Bone marrow (tissue), 2 donors: ENCODE results near the gene PLEKHH2.

Source experiments
- DNase-seq, 2 donors: peaks; one replicate each; lab custom pipeline; 2025; lab: John Stamatoyannopoulos, UW

The PLEKHH2 gene

DNA sequence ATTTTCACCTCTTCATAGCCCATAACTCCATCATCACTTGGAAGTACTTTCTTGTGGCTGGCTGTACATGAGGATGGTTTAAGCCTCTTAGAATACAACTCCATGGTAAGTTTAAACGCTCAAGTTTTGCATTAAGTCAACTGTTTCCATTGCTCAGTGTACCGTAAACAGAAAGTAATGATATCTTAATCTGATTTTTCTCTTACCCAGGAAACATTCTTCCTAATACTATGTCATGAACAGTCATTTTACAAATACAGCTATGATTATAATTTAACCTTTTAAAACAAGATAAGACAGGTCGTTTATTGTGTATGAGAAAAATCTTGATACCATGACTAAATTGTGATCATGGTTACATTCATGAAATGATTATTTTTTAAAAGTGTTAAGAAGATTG lies 125.2 kb downstream of the PLEKHH2 start:
- DNase-seq: no peak

DNA sequence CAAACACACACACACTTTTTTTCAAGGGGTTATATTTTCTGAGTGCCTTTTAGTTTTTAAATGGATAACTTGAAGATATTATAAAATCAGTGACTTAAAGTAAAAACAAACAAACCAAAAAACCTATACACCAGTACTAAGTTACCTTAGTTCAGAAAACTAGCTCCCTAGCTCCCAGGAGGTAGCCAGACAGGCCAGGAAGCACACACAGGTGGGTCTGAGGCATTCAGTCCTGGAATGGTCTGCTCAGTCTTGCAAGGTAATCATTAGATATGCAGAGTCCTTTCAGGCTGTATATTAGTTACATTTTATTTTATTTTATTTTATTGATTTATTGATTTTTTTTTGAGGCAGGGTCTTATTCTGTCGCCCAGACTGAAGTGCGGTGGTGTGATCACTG lies 126.0 kb downstream of the PLEKHH2 start:
- no peak for DNase-seq

DNA sequence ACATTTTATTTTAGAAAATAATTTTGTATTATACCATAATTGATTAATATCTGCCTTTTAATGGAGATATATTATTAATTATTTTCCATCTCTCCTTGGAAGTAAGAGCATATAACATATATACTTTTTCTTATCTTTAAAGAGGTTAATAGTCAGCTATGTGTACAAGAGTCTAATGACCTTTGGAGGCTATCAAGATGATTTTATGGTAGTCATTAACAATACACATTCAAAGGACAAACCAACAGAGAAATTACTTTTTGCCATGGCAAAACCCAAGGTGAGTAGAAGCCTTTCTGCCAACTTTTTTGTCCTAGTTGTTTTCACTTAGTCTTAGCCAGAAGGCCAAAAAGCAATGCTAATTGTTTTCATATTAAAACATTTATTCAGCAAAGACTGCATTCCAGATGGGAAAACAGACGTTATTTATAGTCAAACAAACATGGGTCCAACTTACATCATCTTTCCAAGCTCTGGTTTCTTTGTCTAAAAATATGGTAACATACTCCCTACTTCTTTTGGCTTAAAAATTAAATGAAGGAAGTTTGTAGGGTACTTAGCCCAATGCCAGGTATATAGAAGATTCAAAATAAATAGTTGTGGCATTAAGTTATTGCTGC lies 127.1 kb downstream of the PLEKHH2 start:
- no peak for DNase-seq

DNA sequence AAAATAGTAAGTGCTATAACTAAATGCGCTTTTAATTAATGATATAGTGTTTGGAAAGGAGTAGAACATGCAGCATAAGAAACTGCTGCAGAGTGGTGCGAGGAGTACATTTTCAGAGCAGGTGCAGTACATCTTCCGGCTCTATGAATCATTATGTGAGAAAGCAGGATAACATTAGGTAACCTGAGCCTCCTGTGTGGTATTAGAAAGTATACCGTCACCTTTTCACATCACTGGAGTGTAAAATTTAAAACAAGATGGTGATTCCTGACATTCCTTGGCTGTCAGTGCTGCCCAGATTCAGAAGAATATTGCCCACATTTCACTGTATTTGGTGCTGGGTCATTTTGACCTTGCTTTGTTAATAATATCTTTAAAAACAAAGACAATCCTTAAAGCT lies 128.9 kb downstream of the PLEKHH2 start:
- DNase-seq: no peak

DNA sequence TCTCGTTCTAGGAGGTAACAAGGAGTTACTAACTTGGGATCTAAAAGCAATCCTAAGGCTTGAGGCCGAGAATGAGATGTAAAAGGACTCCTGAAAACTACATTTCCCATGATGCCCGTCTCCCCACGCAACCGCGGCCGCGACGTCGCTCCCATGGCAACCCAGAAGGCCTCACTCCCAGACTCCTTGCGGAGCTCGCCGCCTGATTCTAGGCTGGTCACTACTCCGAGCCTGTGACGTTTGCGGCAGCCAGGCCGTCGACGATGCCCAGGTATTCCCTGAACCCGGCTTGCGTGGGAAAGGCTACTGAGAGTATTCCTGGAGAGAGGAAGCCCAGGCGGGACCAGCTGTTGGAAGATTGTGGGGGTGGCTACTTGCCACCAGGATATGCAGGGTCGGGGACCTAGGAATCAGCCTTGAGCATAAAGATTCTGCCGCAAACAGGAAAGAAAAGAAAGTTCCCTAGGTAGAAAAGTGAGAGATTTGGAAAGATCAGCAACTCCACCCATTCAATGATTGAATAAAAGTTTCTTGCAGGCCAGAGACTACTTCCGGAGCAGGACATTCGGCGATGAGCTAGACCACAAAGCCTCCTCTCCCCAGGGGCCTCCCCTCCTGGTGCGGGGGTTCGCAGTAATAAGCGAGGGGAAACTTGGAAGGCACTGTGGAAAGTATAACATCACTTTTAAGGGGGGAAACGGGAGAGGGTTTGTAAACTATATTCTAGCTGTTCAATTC lies 137.0 kb downstream of the PLEKHH2 start, which contains the start of gene DYNC2LI1:
TSS of gene DYNC2LI1 (plus strand) at position 164 of the 738 bp plus-strand sequence. CDS start at position 264, 100 bp downstream.
- peak; percentile 68 to 81 for DNase-seq

DNA sequence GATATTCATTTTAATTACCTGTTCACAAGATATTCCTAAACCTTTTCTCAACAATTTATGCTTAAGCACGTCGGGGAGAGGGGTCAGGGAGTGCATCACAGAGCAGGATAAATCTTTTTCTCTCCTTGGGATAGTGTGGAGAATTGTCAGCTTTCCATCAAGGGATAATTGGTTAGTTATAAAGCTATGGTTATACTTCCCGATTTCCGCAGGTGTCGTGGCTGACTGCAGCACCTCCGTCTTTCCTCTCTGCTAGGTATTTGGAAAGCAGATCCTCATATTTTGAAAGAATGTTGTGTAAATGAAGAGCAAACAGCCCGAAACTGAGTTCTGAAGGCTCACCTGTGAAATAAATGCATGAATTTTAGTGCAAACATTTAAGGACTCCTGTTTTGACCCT lies 137.6 kb downstream of the PLEKHH2 start:
- DNase-seq: no peak

DNA sequence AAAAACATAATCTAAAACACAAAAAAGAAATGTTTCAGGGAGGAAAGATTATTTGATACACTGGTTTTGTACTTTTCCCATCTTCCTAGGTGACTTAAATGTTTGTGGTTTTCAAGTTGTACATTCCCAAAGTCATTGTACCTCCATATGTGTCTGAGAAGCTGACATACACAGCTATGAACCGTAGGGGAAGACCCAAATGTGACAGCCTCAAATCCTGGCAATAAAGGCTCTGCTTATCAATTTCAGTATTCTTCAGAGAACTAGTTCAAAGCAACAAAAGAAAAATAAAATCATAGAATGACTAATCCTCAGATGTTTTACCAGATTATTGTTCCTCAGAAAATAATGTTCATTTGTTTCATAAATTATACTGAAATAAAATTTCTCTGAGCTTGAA lies 139.3 kb downstream of the PLEKHH2 start:
- no peak for DNase-seq

DNA sequence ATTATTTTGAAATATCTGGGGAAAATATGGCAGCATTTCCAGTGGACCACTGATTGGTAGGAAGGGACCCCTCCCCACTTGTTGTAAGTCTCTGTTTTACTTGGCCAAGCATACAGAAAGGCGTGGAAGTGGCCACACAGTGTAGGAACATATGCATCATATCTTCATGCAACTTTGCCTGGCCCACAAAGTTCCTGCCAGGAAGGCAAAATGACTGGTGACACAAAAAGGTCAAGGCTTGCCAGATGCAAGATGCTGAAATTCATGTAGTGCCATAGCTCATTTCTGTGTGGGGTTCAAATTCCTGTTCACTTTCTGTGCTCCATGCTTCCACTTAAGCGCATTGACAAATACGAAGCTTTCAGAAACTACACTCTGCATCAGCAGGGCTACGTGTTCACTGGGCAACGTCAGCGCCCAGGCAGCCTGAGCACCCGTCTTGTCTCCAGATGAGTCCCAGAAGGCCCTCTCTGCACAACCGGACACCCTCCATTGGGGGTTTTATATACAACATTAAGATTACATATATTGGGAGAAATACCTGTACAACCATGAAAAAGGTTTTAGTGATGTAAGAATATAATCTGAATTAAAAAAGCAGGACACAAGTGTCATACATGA lies 140.4 kb downstream of the PLEKHH2 start:
- DNase-seq: no peak

DNA sequence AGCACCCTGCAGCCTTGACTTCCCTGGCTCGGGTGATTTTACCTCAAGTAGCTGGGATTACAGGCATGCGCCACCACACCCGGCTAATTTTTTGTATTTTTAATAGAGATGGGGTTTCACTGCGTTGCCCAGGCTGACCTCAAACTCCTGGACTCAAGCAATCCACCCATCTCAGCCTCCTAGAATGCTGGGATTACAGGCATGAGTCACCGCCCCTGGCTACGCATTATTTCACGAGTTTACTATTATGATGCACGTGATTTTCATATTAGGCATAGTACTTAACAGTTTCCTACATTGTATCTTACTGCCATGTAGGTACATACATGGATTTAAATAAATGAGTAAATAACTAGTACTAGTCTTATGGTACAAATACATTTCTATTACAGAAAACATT lies 141.2 kb downstream of the PLEKHH2 start:
- DNase-seq: no peak

DNA sequence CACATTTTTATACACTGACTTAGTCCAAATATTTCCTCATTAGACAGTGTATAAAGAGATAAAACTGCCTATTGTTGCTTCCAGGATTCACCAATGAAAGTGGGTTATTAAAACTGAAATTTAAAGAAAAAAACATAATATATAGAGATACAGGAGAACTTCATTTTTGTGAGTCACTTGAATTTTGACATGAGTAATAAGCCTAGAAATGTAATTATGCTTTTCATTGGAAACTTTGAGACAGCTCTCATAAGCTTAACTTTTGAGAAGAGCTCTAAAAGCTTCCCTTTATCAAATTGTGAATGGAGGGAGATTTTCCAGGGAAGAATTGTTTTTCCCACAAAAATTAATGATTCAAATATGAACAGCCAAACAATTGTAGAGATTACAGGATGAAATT lies 150.8 kb downstream of the PLEKHH2 start:
- DNase-seq: no peak

DNA sequence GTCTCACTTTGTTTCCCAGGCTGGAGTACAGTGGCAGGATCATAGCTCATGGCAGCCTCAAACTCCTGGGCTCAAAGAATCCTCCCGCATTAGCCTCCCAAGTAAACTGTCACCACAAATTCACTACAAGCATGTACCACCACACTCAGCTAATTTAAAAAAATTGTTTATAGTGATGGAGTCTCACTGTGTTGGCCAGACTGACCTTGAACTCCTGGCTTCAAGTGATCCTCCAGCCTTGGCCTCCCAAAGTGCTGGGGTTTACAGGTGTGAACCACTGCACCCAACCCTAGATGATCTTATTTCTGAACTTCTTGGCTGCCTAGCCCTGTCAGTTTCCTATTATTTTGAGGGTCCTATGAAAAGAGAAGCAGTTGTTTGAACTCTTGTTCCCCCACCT lies 151.6 kb downstream of the PLEKHH2 start:
- DNase-seq: no peak

DNA sequence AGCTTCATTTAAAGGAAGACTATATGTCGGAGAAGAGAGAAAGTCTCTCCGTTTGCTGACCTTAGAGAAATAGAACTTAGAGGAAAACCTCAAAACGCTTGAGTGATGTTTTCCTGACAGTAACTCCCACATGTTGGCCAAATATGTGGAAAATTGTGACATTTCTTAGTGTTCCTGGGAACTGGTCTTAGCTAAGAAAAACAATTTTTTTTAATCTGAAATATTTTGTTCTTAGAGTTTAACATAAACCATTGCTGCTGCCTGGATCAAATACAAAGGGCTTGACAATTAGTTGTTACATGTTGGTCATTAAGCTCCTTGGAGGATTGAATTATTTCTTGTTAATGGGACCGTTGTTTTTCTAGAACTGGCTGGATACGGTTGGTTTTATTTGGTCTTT lies 153.1 kb downstream of the PLEKHH2 start:
- no peak for DNase-seq

DNA sequence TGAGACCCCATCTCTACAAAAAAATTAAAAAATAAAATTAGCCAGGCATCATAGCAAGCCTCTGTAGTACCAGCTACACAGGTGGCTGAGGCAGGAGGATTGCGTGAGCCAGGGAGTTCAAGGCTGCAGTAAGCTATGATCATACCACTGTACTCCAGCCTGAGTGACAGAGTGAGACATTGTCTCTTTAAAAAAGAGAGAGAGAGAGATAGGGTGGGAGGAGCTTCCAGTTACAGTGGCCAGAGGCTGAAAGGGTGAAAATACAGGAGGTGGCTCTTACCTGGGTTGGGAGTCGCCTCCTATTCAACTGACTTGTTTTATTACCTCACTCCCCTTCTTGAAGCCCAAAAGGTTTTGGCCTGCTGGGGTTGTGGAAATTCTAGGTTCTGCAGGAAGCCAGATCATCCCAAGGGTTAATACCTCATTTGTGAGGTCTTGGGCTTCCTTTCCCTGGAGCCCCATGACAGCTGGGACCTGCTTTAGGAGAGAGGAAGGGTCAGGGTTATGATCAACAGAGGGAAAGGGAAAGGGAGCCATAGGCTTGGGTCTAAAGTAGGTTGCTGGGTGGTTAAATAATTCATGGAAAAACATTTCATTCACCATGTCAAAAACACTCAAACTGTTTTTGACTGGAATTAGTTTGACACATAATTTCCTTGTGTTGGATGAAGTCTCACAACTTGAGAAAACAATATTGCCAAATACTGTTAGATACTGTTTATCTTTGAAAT lies 154.1 kb downstream of the PLEKHH2 start:
- DNase-seq: no peak

DNA sequence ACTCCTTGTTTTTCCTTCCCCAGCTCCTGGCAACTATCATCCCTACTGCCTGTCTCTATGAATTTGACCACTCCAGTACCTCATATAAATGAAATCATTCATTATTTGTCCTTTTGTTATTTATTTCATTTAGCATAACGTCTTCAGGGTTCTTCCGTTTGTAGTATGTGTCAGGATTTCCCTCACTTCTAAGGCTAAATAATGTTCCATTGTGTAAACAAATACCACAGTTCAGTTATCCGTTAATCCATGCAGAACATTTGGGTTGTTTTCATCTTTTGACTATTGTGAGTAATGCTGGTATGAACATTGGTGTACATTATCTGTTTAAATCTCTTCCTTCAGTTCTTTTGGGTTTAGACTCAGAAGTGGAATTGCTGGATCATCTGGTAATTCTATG lies 155.6 kb downstream of the PLEKHH2 start:
- DNase-seq: no peak

DNA sequence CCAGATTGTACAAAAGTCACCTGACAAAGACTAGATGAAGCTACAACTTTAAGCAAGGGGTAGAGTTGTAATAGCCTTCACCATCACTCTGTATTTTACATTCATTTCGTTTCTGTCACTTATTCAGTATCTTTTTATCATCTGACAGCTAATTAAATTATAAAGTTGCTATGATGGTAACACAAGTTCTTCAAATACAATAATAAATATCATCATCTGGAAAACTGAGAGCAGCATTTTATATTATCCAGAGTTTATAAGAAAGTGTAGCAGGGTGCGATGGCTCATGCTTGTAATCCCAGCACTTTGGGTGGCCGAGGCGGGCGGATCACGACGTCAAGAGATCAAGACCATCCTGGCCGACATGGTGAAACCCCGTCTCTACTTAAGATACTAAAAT lies 157.9 kb downstream of the PLEKHH2 start:
- no peak for DNase-seq

DNA sequence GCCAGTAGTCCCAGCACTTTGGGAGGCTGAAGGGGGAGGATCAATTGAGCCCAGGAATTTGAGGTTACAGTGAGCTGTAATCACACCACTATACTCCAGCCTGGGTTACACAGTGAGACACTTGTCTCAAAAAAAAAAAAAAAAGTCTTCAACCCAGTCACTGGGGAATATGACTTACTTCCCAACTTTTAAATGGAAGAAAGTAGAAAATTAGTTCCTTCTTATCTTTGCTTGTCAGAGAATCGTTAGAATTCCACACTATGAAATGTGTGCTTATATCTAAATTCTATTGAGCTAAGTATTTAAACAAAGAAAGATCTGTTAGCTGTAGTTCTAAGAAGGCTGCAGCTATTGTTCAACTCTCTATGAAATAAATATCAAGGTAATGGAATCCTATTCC lies 159.1 kb downstream of the PLEKHH2 start:
- DNase-seq: no peak

DNA sequence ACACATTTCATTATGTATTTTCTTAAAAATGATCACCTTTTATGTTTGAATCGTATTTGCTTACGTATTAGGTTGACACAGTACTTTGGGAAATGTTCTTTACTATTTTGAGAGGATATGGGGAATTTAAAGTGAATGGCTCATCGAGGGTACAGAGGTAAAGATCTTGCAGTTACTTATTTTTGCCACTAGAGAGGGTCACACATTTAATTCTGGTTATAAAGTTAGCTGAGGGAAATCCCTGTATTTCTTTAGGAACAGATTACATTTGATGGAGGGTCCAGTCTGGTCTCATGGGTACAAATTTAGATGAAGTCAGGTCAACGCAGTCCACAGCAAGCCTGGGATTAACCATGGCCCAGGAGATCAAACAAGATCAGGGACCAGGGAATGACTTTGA lies 161.2 kb downstream of the PLEKHH2 start:
- no peak for DNase-seq

DNA sequence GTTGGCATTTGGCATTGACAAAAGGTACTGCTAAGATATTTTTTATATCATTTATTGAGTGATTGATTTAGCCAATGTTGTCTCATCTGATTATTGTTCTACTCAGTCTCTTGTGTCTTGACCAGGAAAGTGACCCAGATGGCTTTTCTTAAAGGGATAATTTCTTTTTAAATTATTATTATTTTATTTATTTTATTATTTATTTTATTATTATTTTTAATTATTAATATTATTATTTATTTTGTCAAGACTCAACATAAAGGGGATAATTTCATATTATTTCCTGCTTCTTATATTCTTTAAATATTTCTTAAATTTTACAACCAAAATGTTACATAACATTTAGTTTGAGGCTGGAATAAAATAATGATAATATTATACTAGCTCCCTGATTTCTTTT lies 163.8 kb downstream of the PLEKHH2 start:
- DNase-seq: no peak

DNA sequence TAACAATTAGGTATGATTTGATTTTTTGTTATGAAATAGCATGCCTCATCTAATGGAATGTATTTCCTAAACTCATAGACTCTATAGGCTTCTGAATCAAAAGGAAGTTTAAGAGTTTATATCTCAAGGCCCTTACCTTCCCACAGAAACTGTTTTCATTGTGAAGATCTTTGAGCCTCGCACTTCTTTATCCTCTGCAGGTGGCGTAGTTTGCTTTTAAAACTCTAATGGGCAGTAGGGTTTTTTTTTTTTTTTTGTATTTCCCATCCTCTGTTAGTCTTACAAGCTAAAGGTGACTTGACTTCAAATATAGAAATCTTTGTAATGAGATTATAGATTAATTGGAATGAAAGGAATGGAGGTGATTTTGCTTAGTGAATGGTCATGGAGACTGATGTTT lies 165.1 kb downstream of the PLEKHH2 start:
- DNase-seq: no peak

DNA sequence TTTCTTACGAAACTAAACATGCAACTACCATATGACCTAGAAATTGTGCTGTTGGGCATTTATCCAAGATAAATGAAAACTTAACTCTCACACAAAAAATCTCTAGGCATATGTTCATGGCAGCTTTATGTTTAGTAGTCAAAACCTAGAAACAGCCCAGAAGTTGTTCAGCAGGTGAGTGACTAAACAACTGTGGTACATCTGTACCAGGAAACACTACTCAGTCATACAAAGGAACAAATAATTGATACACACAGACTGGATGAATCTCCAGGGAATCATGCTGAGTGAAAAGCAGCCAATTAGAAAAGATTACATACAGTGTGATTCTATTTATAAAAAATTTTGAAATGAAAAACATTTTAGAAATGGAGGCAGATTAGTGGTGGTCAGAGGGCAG lies 166.1 kb downstream of the PLEKHH2 start:
- no peak for DNase-seq

DNA sequence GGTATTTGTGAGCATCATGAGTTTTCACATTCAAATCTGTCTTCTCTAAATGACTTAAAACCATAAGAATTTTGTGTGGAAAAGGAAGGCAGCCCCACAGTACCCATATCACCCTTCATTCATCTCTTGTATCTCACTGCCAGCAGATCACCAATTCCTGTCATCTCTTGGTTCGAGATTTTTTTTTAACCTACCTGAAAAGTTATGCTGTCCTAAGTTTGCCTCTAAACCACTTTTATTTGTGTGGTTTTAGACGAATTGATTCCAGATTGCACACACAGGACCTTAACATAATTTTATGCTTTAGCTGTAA lies 169.6 kb downstream of the PLEKHH2 start:
- no peak for DNase-seq

DNA sequence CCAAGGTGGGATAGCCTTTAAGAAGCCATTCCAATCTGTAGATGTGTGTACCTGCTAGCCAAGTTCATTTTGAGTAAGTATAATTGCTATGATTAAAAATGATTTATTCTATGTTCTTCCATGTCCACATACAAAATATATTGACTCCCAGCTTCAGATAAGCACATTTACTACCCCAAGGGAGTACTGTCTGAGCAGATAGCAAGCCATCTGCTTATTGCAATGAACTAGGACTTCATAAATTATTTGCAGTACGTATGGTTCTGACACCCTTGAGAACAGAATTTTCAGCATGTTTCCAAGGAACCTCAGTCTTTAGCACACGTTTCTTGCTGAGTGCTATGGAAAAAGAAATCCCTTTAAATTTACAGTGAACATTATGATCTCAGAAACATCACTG lies 173.4 kb downstream of the PLEKHH2 start:
- DNase-seq: no peak

DNA sequence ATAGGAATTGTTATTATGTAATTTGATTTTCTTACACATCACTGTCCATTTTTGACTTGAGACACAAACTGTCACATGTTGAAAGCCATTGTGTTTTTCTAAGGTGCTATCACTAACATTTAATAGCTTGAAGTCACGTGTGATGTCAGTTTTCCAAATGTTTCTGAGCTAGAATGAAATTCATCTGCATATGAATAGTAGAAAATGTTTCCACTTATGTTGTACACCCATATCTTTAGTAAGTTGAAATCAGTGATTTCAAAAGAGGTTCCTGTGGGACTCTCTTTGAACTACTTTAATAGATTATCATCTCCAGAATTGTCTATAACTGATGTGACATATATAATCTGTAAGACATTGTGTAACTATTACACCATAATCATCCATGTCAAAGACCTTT lies 173.8 kb downstream of the PLEKHH2 start:
- DNase-seq: no peak
